KG1 (cell line): Measurements from ENCODE around the gene SMURF1.

Source experiments
- DNase-seq: peaks from one replicate; lab custom pipeline; 2025; lab: John Stamatoyannopoulos, UW

SMURF1 gene

DNA sequence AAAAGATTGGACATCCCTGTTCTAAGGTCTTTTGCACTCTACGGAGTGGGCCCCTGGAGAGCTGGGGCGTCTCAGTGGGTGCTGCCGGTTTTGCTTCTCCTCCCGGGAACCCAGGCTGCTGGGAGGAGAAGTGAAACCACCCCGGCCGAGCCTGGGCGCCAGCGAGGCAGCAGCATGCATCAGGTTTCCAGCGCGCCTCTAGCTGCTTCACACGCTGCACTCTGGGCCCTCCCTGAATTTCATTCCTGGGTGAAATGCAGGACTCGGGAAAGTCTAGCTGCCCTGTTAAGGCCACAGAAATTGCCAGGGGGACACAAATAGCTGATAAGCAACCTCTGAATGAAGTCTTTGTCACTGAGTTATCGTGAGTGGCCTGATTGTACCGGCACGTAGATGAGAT lies 138.1 kb downstream of the SMURF1 start:
- DNase-seq, result no peak

DNA sequence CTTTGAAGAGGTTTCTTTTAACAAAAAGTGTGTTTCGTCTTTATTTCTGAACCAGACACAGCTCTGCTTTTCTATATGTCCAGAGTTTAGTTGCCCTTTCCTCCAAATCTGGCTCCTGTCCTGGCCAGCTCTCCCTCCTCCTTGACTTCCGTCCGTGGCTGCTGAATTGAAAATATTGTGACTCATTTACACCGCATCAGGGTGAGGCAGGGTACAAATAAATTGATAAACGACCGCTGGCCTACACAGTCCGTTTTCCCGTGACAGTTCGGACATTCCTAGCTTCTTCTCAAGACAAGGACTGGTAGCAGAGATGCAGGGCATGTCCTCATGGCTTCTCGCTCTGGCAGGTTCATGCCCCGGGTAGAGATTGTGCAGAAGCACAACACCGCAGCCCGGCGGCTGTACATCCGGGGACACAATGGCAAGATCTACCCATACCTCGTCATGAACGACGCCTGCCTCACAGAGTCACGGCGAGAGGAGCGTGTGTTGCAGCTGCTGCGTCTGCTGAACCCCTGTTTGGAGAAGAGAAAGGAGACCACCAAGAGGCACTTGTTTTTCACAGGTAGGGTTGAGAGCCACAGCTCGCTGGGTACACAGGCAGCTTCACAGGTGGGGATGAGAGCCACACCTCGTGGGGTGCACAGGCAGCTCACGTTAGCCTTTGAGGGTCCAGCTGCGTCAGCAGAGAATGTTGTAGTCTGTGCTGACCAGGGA lies 139.0 kb downstream of the SMURF1 start:
- no peak for DNase-seq

DNA sequence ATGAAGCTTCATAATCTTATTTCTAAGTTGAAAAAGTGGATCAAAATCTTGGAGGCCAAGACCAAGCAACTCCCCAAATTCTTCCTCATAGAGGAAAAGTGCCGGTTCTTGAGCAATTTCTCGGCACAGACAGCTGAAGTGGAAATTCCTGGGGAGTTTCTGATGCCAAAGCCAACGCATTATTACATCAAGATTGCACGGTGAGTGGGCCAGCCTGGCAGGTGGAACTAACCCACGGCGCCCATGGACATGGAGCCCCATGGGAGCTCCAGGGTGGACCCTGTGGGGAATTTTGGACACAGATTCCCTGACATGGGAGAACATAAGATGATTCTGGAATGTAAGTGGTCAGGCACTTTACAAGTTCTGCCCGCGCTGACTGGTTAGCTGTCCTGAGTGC lies 139.7 kb downstream of the SMURF1 start:
- no peak for DNase-seq

DNA sequence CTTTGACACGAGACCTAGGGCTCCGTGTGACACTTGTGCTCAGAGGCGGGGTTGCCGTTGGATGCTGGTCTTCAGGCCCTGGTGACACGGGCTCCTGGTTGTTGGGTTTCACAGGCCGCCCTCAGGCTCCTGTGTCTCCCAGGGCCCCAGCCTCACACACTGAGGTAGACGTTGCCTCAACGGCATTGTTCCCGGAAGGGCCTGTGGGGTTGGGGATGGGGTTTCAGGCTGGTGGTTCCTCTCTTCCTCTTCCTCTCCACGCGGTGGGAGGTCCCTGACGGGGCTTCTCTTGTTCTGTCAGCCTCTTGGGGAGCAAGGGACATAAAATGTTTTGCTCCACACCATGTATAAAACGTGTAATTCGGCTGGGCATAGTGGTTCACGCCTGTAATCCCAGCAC lies 140.5 kb downstream of the SMURF1 start:
- DNase-seq, result no peak

DNA sequence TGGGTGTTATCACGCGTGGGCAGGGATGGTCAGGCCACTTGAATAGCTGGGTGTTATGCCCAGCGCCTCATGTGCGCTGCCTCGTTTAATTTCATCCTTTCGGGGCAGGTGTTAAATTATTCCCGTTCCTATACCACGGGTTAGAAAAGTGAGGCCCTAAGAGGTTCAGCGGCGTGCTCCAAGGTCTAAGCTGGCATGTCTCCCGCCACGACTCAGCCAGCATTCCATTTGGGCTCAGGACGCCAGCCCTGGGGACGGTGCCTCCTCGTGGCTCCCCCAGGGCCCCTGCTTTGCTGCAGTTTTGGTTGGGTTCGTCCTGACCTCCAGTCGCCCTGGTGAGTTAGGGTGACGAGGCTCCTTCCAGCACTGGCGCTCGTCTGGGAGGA lies 141.1 kb downstream of the SMURF1 start:
- DNase-seq, result no peak

DNA sequence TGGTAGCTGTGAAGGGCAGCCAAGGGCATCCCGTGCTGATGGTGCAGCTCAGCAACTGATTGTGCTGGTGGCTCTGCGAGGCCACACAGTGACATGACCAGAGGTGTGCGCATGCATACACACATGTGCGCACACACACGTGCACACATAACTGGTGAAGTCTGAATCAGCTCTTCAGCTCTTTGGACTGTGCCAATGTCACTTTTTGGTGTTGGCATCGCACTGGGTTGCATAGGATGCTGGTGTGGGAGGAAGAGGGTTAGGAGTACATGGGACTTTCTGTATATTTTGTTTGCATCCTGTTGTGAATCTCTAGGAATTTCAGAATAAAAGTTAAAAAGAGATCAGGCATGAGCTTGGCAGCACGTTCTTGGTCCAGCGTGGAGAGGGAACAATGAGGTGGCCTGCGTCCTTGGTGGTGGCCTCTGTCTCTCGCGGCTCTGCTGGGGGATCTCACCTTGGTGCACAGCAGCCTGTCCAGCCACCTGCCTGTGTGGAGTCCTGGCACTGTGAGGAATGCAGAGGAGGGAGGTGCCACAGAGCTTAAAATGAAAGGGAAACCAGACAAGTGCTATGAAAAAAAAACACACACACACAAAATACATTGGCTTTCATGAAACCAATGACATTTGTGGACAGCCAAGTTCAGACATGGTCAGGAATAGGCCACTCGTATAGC lies 141.6 kb downstream of the SMURF1 start:
- no peak for DNase-seq

DNA sequence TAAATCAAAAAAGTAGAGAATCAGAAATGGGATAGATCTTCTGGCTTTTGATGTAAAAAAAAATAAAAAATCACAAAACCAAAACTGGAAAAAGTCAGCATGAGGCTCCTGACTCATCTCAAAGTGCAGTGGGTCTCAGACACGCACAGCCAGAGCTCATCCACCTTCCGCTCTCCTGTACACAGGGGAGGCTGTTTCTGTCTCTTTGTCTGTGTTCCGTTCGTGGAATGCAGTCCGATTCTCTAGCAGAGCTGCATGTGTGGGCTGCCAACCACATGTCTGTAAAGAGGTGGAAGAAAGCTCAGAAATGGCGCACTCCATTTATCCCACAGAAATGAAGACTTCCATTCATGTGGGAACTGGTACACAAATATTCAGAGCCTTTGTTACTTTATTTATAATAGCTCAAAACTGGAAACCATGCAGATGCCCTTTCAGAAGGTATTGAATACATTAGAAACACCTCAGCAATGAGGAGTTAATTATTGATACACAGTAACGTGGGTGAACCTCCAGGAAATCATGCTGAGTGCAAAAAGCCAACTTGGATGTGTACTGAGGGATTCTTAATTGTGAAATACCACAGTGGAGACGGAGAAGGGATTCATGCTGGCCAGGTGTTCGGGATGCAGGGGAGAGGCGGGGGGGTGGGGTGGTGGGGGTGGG lies 142.3 kb downstream of the SMURF1 start:
- DNase-seq, result no peak

DNA sequence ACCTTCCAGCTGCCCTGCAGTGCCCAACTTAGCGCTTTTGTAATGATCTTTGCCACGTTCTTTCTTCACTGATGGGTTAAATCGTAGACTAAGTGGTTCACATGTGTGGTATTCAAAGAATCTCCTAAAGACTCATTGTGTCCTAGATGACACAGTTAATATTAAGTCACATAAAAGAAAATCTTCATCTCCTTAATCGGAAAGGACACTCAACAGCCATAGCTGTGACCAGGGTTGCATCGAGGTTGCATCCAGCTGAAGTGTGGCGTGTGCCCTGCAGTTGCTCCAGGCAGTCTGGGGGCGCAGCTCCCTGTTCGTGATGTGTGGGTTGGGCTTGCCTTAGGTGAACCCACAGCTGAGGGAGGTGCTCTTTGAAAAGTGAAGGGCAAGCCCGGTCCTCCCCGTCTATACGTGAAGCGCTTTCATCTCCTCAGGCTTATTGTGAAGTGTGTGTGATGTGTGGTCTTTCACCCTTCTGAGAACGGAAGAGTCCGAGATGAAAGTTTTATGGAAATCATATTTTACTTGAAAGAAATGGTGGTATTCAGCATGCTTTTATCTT lies 142.9 kb downstream of the SMURF1 start:
- DNase-seq, result no peak

DNA sequence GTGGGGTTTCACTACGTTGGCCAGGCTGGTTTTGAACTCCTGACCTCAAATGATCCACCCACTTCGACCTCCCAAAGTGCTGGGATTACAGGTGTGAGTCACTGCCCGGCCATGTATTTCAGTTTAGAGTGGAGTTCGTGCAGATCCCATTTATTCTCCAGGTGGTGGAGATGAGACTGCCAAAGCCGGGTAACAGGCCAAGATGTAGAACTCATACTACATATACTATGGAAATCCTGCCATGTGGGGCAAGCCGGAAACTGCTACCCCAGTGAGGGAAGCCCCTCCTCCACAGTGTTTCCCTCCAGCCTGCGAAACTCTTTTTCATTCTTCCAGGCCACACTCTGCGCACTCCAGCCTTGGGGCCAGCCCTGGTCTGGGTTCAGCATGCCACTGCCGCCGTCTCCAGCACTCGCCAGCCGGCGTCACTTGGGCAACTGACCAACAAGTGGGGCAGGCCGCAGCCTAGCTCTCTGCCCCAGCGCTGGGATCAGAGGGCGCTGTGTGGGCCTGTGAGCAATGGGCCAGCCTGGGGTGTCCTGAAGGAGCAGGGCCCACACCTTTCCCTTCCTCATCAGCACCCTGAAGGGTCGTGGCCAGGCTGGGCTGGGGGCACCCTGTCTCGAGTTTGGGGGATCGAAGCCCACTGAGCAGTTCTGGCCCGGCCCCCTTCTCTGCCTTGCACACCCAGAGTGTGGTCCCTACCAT lies 143.6 kb downstream of the SMURF1 start:
- DNase-seq, result no peak

DNA sequence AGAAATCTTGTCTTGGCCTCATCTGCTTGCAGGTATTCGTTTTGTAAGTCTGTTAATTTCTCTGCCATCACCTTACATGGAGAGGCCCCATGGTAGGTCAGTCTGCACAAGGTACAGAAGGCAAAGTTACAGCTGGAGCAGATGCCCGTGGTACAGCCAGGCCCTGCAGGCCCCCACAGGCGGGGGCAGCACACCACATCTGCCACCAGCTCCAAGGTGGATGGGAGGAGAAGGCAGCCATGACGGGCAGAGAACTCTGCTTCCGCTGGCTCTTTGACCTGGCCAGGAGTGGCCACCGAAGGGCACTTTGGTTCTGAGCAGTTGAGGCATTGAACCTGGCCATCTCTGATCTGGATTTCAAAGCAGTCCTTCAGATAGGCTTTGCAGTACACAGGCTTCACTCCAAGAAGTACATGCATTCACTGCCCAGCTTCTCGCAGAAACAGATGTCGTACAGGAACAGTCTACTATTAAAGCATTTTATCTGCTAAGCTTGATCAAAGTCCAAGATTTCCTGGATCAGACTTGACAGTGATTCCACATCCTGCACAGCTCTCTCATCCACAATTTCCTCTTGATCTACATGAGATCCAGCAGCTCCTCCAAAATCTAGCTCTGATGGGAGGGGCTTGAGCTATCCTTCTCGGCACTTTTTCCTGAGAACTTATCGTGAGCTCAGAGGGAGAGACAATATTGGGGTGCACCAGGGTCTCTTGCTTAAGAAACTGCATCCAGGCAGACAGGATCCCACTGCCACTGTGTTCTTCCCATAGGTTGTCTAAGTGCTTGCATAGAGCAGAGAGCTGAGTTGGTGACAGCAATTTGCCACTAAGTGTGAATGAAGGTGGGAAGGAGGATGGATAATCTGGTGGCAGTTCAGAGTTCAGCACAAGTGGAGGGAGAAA lies 144.8 kb downstream of the SMURF1 start:
- no peak for DNase-seq

DNA sequence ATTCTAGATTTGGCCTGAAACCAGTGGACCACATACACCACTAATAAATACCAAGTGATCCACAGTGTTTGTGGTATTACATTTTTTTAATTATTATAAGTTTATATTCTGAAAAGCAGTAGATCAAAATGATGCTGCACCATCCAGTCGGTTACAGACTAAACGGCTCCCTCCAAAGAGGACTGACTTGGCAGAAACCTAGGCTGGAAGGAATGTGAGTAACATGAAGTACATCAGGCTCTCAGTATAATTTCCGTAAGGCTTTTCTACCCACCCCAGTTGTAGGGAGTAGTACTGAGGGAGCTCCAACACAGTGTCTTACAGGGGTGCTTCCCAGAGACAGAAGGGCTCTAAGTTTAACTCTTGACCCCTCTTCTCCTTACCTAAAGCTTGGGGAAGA lies 146.1 kb downstream of the SMURF1 start:
- DNase-seq, result no peak

DNA sequence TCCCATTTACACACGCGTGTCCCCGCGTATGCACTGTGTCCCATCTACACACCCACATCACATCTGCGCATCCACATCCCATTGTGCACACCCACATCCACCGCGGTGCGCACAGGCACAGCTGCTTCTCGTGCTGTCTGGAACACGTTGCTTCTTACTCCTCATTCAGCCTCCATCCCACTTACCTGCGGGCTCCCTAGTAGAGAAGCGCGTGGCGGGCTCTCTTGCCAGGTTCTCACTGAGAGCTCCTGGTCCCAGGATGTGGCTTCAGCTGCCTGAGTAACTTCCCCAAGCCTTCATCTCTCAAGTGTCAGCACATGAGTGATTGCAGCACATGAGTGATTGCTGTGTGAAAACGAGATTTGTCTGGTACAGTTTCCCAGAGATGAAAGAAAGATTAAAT lies 147.8 kb downstream of the SMURF1 start:
- no peak for DNase-seq

DNA sequence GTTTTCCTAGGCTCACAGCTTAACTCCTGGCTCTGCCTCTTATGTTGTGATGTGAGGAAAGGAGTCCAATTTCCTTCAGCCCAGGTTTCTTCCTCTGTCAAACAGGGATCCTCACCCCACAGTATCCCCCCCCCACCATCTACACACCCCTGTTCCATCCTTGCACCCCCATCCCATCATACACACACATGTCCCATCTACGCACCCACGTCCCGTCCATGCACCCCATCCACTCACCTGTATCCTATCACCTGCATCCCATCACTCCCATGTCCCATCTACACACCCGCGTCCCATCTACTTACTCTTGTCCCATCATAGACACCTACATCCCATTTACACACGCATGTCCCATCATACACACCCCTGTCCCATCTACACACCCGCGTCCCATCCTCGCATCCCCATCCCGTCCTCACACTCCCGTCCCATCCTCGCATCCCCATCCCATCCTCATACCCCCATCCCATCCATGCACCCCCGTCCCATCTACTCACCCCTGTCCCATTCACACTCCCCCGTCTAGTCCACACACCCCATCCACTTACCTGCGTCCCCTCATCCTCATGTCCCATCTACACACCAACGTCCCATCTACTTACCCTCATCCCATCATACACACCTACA lies 148.3 kb downstream of the SMURF1 start:
- no peak for DNase-seq

DNA sequence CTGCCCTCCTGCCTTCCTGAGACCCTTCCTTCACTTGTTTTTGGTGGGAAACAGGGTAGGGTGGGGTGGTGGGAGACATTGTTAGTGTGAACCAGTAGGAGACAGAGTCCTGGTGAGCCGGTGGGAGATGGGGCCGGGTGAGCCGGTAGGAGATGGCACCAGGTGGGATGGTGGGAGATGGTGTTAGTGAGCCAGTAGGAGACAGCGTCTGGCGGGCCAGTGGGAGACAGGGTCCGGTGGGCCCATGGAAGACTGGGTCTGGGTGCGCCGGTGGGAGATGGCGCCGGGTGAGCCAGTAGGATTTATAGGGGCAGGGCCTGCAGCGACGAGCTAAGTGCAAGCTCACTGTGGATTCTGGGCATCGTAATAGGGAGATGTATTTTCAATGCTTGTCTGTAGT lies 148.8 kb downstream of the SMURF1 start:
- no peak for DNase-seq

DNA sequence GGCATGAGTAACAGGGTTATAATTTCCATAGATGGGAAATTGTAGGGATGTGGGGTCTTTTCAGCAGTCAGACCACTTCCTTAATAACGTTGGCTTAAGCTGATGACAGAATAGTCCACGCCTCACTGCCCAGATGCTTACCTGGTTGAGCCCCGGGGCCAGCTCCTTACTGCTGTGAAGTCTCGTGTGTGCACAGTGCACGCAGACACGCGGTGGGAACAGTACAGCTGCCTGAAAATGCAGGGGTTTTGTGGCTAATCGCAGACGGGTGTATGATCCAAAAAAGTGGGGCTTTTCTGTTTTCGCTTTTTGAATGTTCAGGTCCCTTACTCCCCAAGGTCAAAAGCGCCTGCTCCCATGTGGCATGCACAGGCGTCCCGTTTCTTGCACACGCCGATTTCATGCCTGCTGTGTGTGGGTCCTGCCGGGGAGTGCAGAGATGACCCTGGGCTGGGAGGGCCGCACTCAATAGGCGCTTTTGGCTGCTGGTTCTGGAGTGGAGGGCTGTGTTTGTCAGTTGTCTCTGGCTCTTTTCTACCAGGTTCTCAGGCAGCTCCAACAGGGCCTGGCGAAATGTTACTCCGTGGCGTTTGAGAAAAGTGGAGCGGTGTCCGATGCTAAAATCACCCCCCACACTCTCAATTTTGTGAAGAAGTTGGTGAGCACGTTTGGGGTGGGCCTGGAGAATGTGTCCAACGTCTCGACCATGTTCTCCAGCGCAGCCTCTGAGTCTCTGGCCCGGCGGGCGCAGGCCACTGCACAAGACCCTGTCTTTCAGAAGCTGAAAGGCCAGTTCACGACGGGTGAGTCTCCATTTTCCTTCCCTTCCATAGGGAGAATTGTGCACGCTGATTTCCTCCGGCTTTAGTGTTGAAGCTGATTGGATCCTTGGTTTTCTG lies 149.6 kb downstream of the SMURF1 start:
- DNase-seq, result no peak

DNA sequence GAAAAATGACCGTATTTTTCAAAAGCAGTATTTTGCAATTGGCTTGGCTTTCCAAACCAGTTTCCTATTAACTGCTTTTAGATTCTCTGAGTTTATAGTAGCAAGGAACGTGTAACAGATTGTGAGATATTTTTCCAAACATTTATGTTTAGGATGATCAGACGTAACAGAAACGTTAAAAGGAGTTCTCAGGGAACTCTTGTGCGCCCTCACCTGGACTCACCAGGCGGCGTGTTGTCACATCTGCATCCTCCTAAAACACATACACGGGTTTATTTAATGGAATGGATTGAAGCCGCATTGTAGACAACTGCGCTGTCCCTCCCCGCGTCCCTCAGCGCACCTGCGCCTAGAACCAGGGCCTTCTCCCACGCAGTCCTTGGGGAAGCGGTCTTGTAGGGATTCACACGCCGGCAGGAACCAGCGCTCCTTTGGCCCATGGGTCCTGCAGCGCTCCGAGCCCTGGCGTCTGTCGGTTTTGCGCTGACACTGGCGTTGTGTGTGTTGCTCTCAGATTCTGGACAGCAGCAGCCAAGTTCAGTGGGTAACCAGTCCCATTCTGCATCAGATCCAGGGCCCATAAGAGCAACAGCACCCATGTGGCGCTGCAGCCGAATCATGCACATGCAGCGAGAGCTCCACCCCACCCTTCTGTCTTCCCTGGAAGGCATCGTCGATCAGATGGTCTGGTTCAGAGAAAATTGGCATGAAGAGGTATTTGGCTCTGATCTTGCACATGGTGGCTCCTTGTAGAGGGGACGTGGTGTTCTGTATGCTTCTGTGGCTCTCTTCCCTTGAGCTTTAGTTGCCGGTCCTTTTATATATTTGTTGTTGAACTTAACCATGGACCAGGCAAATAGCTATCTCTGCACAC lies 150.6 kb downstream of the SMURF1 start:
- DNase-seq, result no peak

DNA sequence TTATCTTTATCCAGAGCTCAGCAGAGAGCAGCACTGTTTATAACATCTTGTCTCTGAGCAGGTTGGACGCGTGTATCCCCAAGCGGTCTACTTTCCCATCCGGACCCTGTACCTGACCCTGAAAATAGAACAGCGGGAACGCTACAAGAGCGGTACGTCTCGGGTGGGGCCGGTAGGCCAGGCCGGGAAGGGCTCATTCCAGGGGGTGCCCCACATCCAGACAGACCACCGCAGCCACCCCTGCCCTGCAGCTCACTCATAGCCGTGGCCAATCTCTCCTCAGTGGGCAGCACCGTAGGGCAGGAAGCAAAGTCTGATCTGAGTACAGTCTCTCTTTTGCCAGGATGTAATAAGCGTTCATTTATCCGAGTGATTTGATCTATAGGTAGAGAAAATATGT lies 151.8 kb downstream of the SMURF1 start:
- DNase-seq, result no peak

DNA sequence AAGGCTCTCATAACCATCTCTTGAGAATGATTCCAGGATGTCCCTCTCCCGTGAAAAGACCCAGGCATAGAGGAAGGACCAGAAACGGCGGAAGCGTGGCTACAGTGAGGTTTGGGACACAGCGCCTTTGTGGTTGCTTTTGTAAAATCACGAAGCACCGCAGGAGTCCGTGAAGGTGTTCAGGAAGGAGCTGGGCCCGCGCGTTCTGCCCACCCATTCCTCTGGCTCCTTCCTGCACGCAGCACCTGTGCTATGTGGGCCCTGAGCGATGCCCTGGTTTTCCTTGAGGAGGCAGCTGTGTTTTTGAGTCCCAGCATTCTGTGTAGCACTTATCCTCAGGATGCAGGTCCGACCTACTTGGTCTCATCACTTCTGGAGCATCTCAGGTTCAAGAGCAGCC lies 152.8 kb downstream of the SMURF1 start:
- no peak for DNase-seq

DNA sequence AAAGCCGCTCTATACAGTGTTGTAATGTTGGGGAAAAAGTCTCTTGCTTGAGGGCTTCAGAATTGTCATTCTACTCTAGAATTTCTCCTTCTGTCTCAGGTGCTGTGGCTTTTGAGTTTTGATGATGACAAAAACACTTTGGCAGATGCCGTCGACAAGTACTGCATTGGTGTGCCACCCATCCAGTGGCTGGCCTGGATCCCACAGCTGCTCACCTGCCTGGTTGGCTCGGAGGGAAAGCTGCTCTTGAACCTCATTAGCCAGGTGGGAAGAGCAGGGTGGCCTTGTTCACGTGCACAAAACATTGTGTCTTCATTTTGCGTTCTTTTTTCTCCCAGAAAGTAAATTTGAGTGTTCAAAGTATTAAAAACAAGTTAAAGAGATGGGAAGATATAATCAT lies 153.6 kb downstream of the SMURF1 start:
- DNase-seq, result no peak
